ENCODE measurements around the gene MARK3.

The MARK3 gene

GRCh38 chr14:103534576-103535061 lies 149.4 kb downstream of the MARK3 start:
- Histone ChIP-seq H3K27ac (no peak overlapping the region), H3K36me3 (ENCODE audit: control insufficient read depth, insufficient read depth, low read length) (no peaks in the 10 kb centered on the region), H3K27me3 (ENCODE audit: control insufficient read depth, insufficient read depth, low read length) (no peaks in the 10 kb centered on the region), H3K9ac (no peak overlapping the region), H3K9me3 (ENCODE audit: control insufficient read depth, low read length) (no peaks in the 10 kb centered on the region), H3K4me3 (ENCODE audit: low read depth, low read length) (no peak overlapping the region), H3K4me1 (peaks cover 12% of the 10 kb centered on the region), H3K4me2 (ENCODE audit: low read length) (no peak overlapping the region), H3K79me2 (no peaks in the 10 kb centered on the region), H2AFZ (no peak overlapping the region)
- TF ChIP-seq CTCF (IDR thresholded peaks at IDR 0.05): no peak

DNA sequence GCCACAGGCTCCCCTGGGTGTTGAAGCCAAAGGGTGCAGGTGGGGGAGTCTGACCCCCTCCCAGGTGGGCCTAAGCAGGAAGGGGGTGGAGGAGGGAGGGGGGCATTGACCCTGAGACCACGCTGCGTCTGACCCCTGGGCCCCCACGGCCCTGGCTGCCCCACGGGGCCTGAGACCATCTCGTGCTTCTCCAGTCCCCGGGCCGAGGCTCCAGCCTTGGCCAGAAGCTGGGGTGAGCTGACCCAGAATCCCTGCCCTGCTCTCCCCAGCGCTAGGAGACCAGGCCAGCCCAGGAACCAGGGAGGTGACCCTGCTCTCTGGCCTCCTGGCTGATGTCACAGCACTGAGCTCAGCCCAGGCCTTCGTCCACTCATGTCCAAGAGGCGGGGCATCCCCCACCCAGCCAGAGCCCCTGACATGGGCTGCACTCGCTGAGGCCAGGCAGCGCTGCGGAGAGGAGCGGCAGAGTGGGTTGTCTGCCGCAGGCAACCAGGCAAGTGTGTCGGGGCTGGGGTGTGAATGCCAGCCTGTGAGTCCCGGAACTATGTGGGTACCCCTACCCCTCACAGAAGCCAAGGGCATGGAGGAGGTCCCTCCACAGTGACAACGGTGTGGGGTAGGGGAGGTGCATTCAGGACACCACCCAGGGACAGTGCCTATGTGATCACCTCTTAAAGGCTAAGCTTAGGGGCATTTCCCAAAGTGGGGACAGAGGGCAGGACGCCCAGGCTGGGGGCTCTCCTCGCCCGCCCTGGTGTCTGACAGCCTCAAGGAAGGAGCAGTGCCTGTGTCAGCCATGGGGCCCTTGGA lies 150.1 kb downstream of the MARK3 start:
- Histone ChIP-seq H3K4me3 (ENCODE audit: low read depth, low read length) (no peak overlapping the region), H3K9ac (no peak overlapping the region), H3K79me2 (no peaks in the 10 kb centered on the region), H3K4me1 (peaks cover 10% of the 10 kb centered on the region), H3K4me2 (ENCODE audit: low read length) (no peak overlapping the region), H2AFZ (no peak overlapping the region), H3K27me3 (ENCODE audit: control insufficient read depth, insufficient read depth, low read length) (no peaks in the 10 kb centered on the region), H3K27ac (no peak overlapping the region), H3K36me3 (ENCODE audit: control insufficient read depth, insufficient read depth, low read length) (no peaks in the 10 kb centered on the region), H3K9me3 (ENCODE audit: control insufficient read depth, low read length) (no peaks in the 10 kb centered on the region)
- no peak for TF ChIP-seq CTCF (IDR thresholded peaks at IDR 0.05)

DNA sequence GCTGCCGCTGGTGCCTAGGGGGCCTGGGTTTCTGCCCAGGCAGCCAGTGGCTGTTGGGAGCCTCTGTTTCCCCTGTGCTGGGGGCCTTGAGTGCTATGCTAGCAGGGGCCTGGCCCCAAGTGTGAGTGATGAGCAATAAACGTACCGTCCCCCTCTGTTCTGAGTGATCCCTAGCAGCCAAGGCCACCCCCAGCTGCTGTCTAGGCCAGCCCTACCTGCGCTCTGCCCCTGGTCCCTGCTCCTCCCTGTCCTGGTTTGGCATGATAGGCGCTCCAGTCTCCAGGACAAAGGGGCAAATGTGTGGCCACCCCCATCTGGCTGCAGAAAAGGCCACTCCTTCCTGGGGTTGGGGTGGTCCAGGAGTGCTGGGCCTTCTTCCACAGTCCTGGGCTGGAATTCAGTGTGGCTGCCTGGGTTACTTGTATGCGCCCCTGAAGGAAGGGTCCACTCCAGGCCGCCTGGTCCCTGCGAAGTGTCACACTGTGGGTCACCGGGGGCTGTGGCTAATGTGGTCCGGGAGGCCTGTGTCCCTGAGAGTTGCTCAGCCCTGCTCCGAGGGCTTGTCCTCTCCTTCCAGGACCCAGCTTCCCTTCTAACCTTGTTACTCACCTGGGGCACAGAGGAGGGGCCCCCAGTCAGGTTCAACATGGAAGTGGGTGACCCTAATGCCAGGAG lies 150.8 kb downstream of the MARK3 start:
- no peak overlapping the region for H2AFZ ChIP-seq
- H3K4me2 ChIP-seq (ENCODE audit: low read length): no peak overlapping the region
- H3K4me1 ChIP-seq: peaks cover 10% of the 10 kb centered on the region
- no peaks in the 10 kb centered on the region for H3K36me3 ChIP-seq (ENCODE audit: control insufficient read depth, insufficient read depth, low read length)
- no peaks in the 10 kb centered on the region for H3K9me3 ChIP-seq (ENCODE audit: control insufficient read depth, low read length)
- H3K4me3 ChIP-seq (ENCODE audit: low read depth, low read length): no peak overlapping the region
- no peaks in the 10 kb centered on the region for H3K79me2 ChIP-seq
- no peak for TF ChIP-seq CTCF (IDR thresholded peaks at IDR 0.05)
- H3K27ac ChIP-seq: no peak overlapping the region
- no peaks in the 10 kb centered on the region for H3K27me3 ChIP-seq (ENCODE audit: control insufficient read depth, insufficient read depth, low read length)
- no peak overlapping the region for H3K9ac ChIP-seq

DNA sequence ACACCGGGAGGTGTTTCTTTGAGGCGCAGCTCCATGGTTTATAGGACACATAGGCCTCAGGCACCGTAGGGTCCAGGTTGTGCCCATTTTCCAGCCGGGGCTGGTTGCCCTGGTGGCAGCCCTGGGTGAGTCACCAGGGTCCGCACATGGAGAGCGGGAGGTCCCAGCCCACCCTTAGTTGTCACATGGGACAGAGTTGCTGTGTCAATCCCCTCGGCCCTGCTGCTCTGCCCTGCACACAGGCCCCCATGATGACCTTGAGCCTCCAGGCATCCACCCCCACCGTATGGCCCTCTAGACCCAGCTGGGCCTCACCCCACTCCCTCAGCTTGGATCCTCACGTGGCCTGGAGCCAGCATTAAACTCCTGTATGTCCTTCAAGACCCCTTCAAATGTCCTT lies 151.5 kb downstream of the MARK3 start:
- Histone ChIP-seq H3K79me2 (no peaks in the 10 kb centered on the region), H3K4me3 (ENCODE audit: low read depth, low read length) (no peak overlapping the region), H3K9ac (no peak overlapping the region), H3K9me3 (ENCODE audit: control insufficient read depth, low read length) (no peaks in the 10 kb centered on the region), H3K36me3 (ENCODE audit: control insufficient read depth, insufficient read depth, low read length) (no peaks in the 10 kb centered on the region), H3K4me1 (peaks cover 10% of the 10 kb centered on the region), H3K4me2 (ENCODE audit: low read length) (no peak overlapping the region), H3K27ac (no peak overlapping the region), H2AFZ (no peak overlapping the region), H3K27me3 (ENCODE audit: control insufficient read depth, insufficient read depth, low read length) (no peaks in the 10 kb centered on the region)
- TF ChIP-seq CTCF (IDR thresholded peaks at IDR 0.05): no peak

All from parathyroid adenoma (tissue), 2 donors.